Measurements from ENCODE around the gene GBE1. TPM values are rescaled to one million over a fixed set of nuclear protein-coding genes. Genes with fewer than 3 reads are reported as not detected.

GBE1 gene
- total RNA-seq, 2 experiments from 2014 or later = 3.7 to 4.4 TPM

- no peak overlapping the region for H3K4me3 Mint-ChIP-seq
- H3K27ac ChIP-seq (ENCODE audit: low read depth in 1 of 2, low read length in 2 of 2) = no peak overlapping the region
- H3K27ac Mint-ChIP-seq = no peak overlapping the region
- peaks cover 12% of the 10 kb centered on the region for H3K9me3 Mint-ChIP-seq
- H3K36me3 ChIP-seq (ENCODE audit: insufficient read depth, low read length) = no peaks in the 10 kb centered on the region
- H3K9me3 ChIP-seq (ENCODE audit: control insufficient read depth in 1 of 2, insufficient read depth in 1 of 2, low read length in 2 of 2) = peaks cover 0 to 4% of the 10 kb centered on the region in 2 experiments
- intact Hi-C loops (cut with DNase I, micrococcal nuclease) = no loop called here
- H3K4me3 ChIP-seq (ENCODE audit: low read length) = no peak overlapping the region
- DNase-seq (no peak), ATAC-seq (ENCODE audit: poor library complexity) (no peak)
- no peaks in the 10 kb centered on the region for H3K4me1 Mint-ChIP-seq (ENCODE audit: low read depth)
- TF ChIP-seq CTCF (IDR thresholded peaks at IDR 0.05) = no peak
- POLR2A ChIA-PET = no interaction called here
- no peaks in the 10 kb centered on the region for H3K4me1 ChIP-seq (ENCODE audit: insufficient read depth, low read length)
- CTCF ChIA-PET = no interaction called here
- no peaks in the 10 kb centered on the region for H3K27me3 Mint-ChIP-seq
- H3K36me3 Mint-ChIP-seq (ENCODE audit: low read depth) = peaks cover 24% of the 10 kb centered on the region
- no peaks in the 10 kb centered on the region for H3K27me3 ChIP-seq (ENCODE audit: control insufficient read depth in 1 of 2, insufficient read depth in 2 of 2, low read length in 2 of 2)
Observed at GRCh38 chr3:81550415-81550814, 211.0 kb downstream of the GBE1 start.

GRCh38 chr3:81549831-81550230, 211.6 kb downstream of the GBE1 start:
- TF ChIP-seq CTCF (IDR thresholded peaks at IDR 0.05) = no peak
- peaks cover 12% of the 10 kb centered on the region for H3K9me3 Mint-ChIP-seq
- no peak overlapping the region for H3K4me3 Mint-ChIP-seq
- H3K27ac Mint-ChIP-seq = no peak overlapping the region
- H3K27me3 ChIP-seq (ENCODE audit: control insufficient read depth in 1 of 2, insufficient read depth in 2 of 2, low read length in 2 of 2) = no peaks in the 10 kb centered on the region
- H3K27me3 Mint-ChIP-seq = no peaks in the 10 kb centered on the region
- ATAC-seq (ENCODE audit: poor library complexity) (no peak), DNase-seq (no peak)
- no peak overlapping the region for H3K4me3 ChIP-seq (ENCODE audit: low read length)
- intact Hi-C loops (cut with DNase I, micrococcal nuclease) = no loop called here
- H3K36me3 Mint-ChIP-seq (ENCODE audit: low read depth) = peaks cover 24% of the 10 kb centered on the region
- H3K4me1 ChIP-seq (ENCODE audit: insufficient read depth, low read length) = no peaks in the 10 kb centered on the region
- POLR2A ChIA-PET = no interaction called here
- H3K9me3 ChIP-seq (ENCODE audit: control insufficient read depth in 1 of 2, insufficient read depth in 1 of 2, low read length in 2 of 2) = peaks cover 0 to 4% of the 10 kb centered on the region in 2 experiments
- H3K27ac ChIP-seq (ENCODE audit: low read depth in 1 of 2, low read length in 2 of 2) = no peak overlapping the region
- CTCF ChIA-PET = no interaction called here
- H3K36me3 ChIP-seq (ENCODE audit: insufficient read depth, low read length) = no peaks in the 10 kb centered on the region
- no peaks in the 10 kb centered on the region for H3K4me1 Mint-ChIP-seq (ENCODE audit: low read depth)

GRCh38 chr3:81549388-81549787, 212.1 kb downstream of the GBE1 start:
- Mint-ChIP-seq H3K27me3 (no peaks in the 10 kb centered on the region), H3K4me1 (ENCODE audit: low read depth) (no peaks in the 10 kb centered on the region), H3K27ac (no peak overlapping the region), H3K9me3 (peaks cover 12% of the 10 kb centered on the region), H3K4me3 (no peak overlapping the region), H3K36me3 (ENCODE audit: low read depth) (peaks cover 24% of the 10 kb centered on the region)
- POLR2A ChIA-PET = no interaction called here
- Histone ChIP-seq H3K9me3 (ENCODE audit: control insufficient read depth in 1 of 2, insufficient read depth in 1 of 2, low read length in 2 of 2) (peaks cover 0 to 4% of the 10 kb centered on the region in 2 experiments), H3K27me3 (ENCODE audit: control insufficient read depth in 1 of 2, insufficient read depth in 2 of 2, low read length in 2 of 2) (no peaks in the 10 kb centered on the region), H3K4me3 (ENCODE audit: low read length) (no peak overlapping the region), H3K36me3 (ENCODE audit: insufficient read depth, low read length) (no peaks in the 10 kb centered on the region), H3K4me1 (ENCODE audit: insufficient read depth, low read length) (no peaks in the 10 kb centered on the region), H3K27ac (ENCODE audit: low read depth in 1 of 2, low read length in 2 of 2) (no peak overlapping the region)
- CTCF ChIA-PET = no interaction called here
- intact Hi-C loops (cut with DNase I, micrococcal nuclease) = no loop called here
- DNase-seq (no peak), ATAC-seq (ENCODE audit: poor library complexity) (no peak)
- no peak for TF ChIP-seq CTCF (IDR thresholded peaks at IDR 0.05)
